B cell (primary cell): Measurements from ENCODE around the gene DHRS12. TPM values are rescaled to one million over a fixed set of nuclear protein-coding genes. Genes with fewer than 3 reads are reported as not detected.
A peak's percentile ranks its signal among the peaks of the same experiment; 100 is the strongest.

Experiments used
- ATAC-seq: fragments of 200-7000 bp; cut with Tn5 transposase; one replicate; pipeline ENCODE4 v1.10.0; 2021; ENCODE audit warnings: low read depth, mild to moderate bottlenecking, moderate number of reproducible peaks, moderate library complexity
- CTCF ChIA-PET: fragments of 350-600 bp; sonication (Branson Sonifier 250); formaldehyde crosslinking; loops from one replicate; lab custom pipeline; 2021; ENCODE audit warnings: antibody characterized with exemption, inconsistent platforms; lab: Charles Lee
- POLR2A ChIA-PET: fragments of 350-600 bp; sonication (Branson Sonifier 250); formaldehyde crosslinking; loops from one replicate; lab custom pipeline; 2021; ENCODE audit warnings: antibody characterized with exemption; lab: Charles Lee
- DNase-seq: peaks from one replicate; pipeline ENCODE4 v3.0.0; 2013
- H2AFZ ChIP-seq: 2 replicates; pipeline ENCODE4 v1.6.1; 2012; ENCODE audit warnings: mild to moderate bottlenecking, low read depth, low read length; ENCODE audit not compliant: insufficient read depth, poor library complexity, severe bottlenecking
- H3K27ac ChIP-seq, 2 donors: 1 replicate in 1 of 2; 2 replicates in 1 of 2; pipeline ENCODE4 v1.5.1; 2012 to 2013; ENCODE audit warnings: low read length in 2 of 2, mild to moderate bottlenecking in 2 of 2, moderate library complexity in 1 of 2
- H3K27me3 ChIP-seq, 4 experiments: fragments of 200-600 bp in 1 of 4; sonication (generic) in 1 of 4; replicated peaks in 1 of 4; 1 replicate in 2 of 4; 2 replicates in 2 of 4; pipeline versions ENCODE4 v1.6.1 to v1.7.0; 2013 to 2016; ENCODE audit warnings: low read length in 3 of 4, mild to moderate bottlenecking in 2 of 4, mixed read lengths in 1 of 4, moderate library complexity in 1 of 4; ENCODE audit not compliant: insufficient read depth in 4 of 4, control insufficient read depth in 3 of 4; ENCODE audit errors: control extremely low read depth in 1 of 4
- H3K36me3 ChIP-seq, 2 experiments: replicated peaks in 1 of 2; 1 replicate in 1 of 2; 2 replicates in 1 of 2; pipeline versions ENCODE4 v1.6.1 to v1.7.1; 2013; ENCODE audit warnings: low read length in 1 of 2; ENCODE audit not compliant: insufficient read depth in 2 of 2, control insufficient read depth in 1 of 2; ENCODE audit errors: control extremely low read depth in 1 of 2, extremely low read depth in 1 of 2
- H3K4me1 ChIP-seq, 2 donors: fragments of 200-600 bp in 1 of 2; sonication (generic) in 1 of 2; 1 replicate in 1 of 2; 2 replicates in 1 of 2; pipeline versions ENCODE4 v1.5.1 to v1.6.1; 2013 to 2017; ENCODE audit warnings: low read length in 2 of 2; ENCODE audit not compliant: control insufficient read depth in 2 of 2, insufficient read depth in 2 of 2
- H3K4me2 ChIP-seq: replicated peaks from 2 replicates; pipeline ENCODE3; 2012; ENCODE audit warnings: mild to moderate bottlenecking, low read depth, low read length; ENCODE audit not compliant: poor library complexity, severe bottlenecking
- H3K4me3 ChIP-seq, 5 experiments: fragments of 200-600 bp in 1 of 5; sonication (generic) in 1 of 5; 1 replicate in 3 of 5; 2 replicates in 2 of 5; pipeline versions ENCODE4 v1.5.1 to v1.7.0; 2011 to 2016; ENCODE audit warnings: low read length in 4 of 5, mild to moderate bottlenecking in 4 of 5, low read depth in 2 of 5, control low read depth in 1 of 5, moderate library complexity in 1 of 5; ENCODE audit not compliant: insufficient read depth in 1 of 5; ENCODE audit errors: control extremely low read depth in 1 of 5, extremely low read depth in 1 of 5
- H3K79me2 ChIP-seq: fragments of 200-600 bp; sonication (generic); one replicate; pipeline ENCODE4 v1.6.0; 2016; ENCODE audit warnings: low read length; ENCODE audit not compliant: control insufficient read depth, insufficient read depth
- H3K9ac ChIP-seq: fragments of 200-600 bp; sonication (generic); 2 replicates; pipeline ENCODE4 v1.6.1; 2017; ENCODE audit warnings: mild to moderate bottlenecking, low read length, moderate library complexity
- H3K9me3 ChIP-seq, 3 donors: one replicate each; pipeline versions ENCODE4 v1.6.1 to v1.7.1; 2013; ENCODE audit warnings: low read length in 2 of 3; ENCODE audit not compliant: control insufficient read depth in 2 of 3, insufficient read depth in 1 of 3; ENCODE audit errors: control extremely low read depth in 1 of 3
- H4K20me1 ChIP-seq: 2 replicates; pipeline ENCODE4 v1.6.0; 2012; ENCODE audit warnings: mild to moderate bottlenecking, low read length; ENCODE audit not compliant: insufficient read depth, control insufficient read depth, poor library complexity, severe bottlenecking
- H3K27ac Mint-ChIP-seq: one replicate; pipeline ENCODE4 v1.8.0; 2021; ENCODE audit warnings: mixed read lengths
- H3K27me3 Mint-ChIP-seq: one replicate; pipeline ENCODE4 v1.8.0; 2021; ENCODE audit warnings: mixed read lengths
- H3K4me1 Mint-ChIP-seq: one replicate; pipeline ENCODE4 v1.8.0; 2021; ENCODE audit warnings: mixed read lengths
- H3K4me3 Mint-ChIP-seq: one replicate; pipeline ENCODE4 v1.8.0; 2021; ENCODE audit warnings: mixed read lengths
- H3K9me3 Mint-ChIP-seq: one replicate; pipeline ENCODE4 v1.8.0; 2022; ENCODE audit warnings: mixed read lengths; ENCODE audit not compliant: insufficient read depth
- CTCF ChIP-seq: fragments of 200-600 bp; IDR thresholded peaks from one replicate; pipeline ENCODE4 v1.8.0; 2022; ENCODE audit warnings: antibody characterized with exemption, mild to moderate bottlenecking
- EZH2 ChIP-seq: IDR thresholded peaks from 2 replicates; pipeline ENCODE4 v1.6.1; 2012; ENCODE audit warnings: borderline replicate concordance, low read depth, mild to moderate bottlenecking, moderate library complexity, low read length; ENCODE audit not compliant: insufficient read depth, poor library complexity, severe bottlenecking
- WGBS: methylation state at CpG from one replicate; pipeline ENCODE4 v1.1.5; 2013; ENCODE audit warnings: missing lambda C conversion rate; ENCODE audit not compliant: insufficient coverage; 5-methylcytosine and 5-hydroxymethylcytosine counted together
- intact Hi-C: fragments of 100-400 bp; cut with micrococcal nuclease; formaldehyde crosslinking; loops from one replicate; pipeline ENCODE4 v1.10.0; 2022
- polyA plus RNA-seq: library from polyadenylated mRNA; depleted of rRNA; stranded (reverse); fragments of >200 nt; gene quantifications from 2 replicates; pipeline ENCODE4 v1.2.3, GENCODE V29; 2012
- total RNA-seq, 2 donors: library from RNA; stranded (reverse); fragments of 120-200 nt in 1 of 2; gene quantifications; 1 replicate in 1 of 2; 2 replicates in 1 of 2; pipeline versions ENCODE4 v1.2.3 to v1.2.4, GENCODE V29; 2013 to 2022

The DHRS12 gene
- total and polyA plus RNA-seq, 2 donors (not counting 1 experiment from before 2014, with no cell fraction given) = 12.0 to 23.2 TPM

GRCh38 chr13:51796546-51796945 is 7.4 kb downstream of the DHRS12 start:
- Histone ChIP-seq H3K79me2 (peaks cover 17% of the 10 kb centered on the region), H3K9me3 (no peaks in the 10 kb centered on the region), H3K4me2 (no peak overlapping the region), H2AFZ (no peak overlapping the region), H3K9ac (no peak overlapping the region), H3K4me3 (no peak overlapping the region), H3K27ac (no peak overlapping the region), H3K4me1 (peaks cover 29% of the 10 kb centered on the region in 2 donors), H4K20me1 (no peaks in the 10 kb centered on the region), H3K36me3 (no peaks in the 10 kb centered on the region), H3K27me3 (no peaks in the 10 kb centered on the region)
- ATAC-seq (no peak), DNase-seq (no peak)
- H3K4me1 Mint-ChIP-seq = peaks cover 37% of the 10 kb centered on the region
- CTCF ChIA-PET = interaction anchor here (1.3 to 6.2 kb wide), 16 partner anchors 18 to 671 kb away, joined by 3 to 101 read pairs (median 10); no protein-coding TSS in a partner anchor
- intact Hi-C loops = loop anchor here (2.0 kb wide), 1 partner anchor 510 kb away; no protein-coding TSS in a partner anchor
- no peak overlapping the region for H3K4me3 Mint-ChIP-seq
- no peak for TF ChIP-seq CTCF
- TF ChIP-seq EZH2 = no peak
- H3K9me3 Mint-ChIP-seq = no peaks in the 10 kb centered on the region
- no peak overlapping the region for H3K27ac Mint-ChIP-seq
- POLR2A ChIA-PET = no interaction called here
- 92% methylated on average over 7 of the region's 7 CpGs for WGBS
- no peaks in the 10 kb centered on the region for H3K27me3 Mint-ChIP-seq

GRCh38 chr13:51795419-51795818 is 8.5 kb downstream of the DHRS12 start:
- Histone ChIP-seq H3K4me3 (no peak overlapping the region), H3K36me3 (no peaks in the 10 kb centered on the region), H3K79me2 (peaks cover 15% of the 10 kb centered on the region), H3K4me1 (peaks cover 29% of the 10 kb centered on the region in 2 donors), H2AFZ (no peak overlapping the region), H3K27ac (no peak overlapping the region), H3K9me3 (no peaks in the 10 kb centered on the region), H3K4me2 (peak overlapping the region; percentile 55), H4K20me1 (no peaks in the 10 kb centered on the region), H3K27me3 (no peaks in the 10 kb centered on the region), H3K9ac (no peak overlapping the region)
- peaks cover 35% of the 10 kb centered on the region for H3K4me1 Mint-ChIP-seq
- ChIA-PET CTCF (interaction anchor here (0.9 to 4.9 kb wide), 12 partner anchors 20 to 670 kb away, joined by 3 to 57 read pairs (median 4); no protein-coding TSS in a partner anchor), POLR2A (interaction anchor here (1.3 to 1.5 kb wide), 2 partner anchors 211 to 344 kb away, joined by 3 to 4 read pairs; partner anchors contain the start of gene WDFY2)
- intact Hi-C loops = no loop called here
- no peaks in the 10 kb centered on the region for H3K27me3 Mint-ChIP-seq
- no peak for TF ChIP-seq EZH2
- TF ChIP-seq CTCF = no peak
- DNase-seq (no peak), ATAC-seq (no peak)
- H3K27ac Mint-ChIP-seq = no peak overlapping the region
- WGBS = no CpG with 5 or more reads among the region's 2 CpGs
- peak overlapping the region; percentile 19 for H3K4me3 Mint-ChIP-seq
- no peaks in the 10 kb centered on the region for H3K9me3 Mint-ChIP-seq
